ENCODE results near the gene ARHGAP35.
"Not testable (repeated sequence)": the region's sequence is repeated elsewhere in the genome, so short reads cannot be mapped to it uniquely, and the experiment has no call there.

ARHGAP35 gene

DNA sequence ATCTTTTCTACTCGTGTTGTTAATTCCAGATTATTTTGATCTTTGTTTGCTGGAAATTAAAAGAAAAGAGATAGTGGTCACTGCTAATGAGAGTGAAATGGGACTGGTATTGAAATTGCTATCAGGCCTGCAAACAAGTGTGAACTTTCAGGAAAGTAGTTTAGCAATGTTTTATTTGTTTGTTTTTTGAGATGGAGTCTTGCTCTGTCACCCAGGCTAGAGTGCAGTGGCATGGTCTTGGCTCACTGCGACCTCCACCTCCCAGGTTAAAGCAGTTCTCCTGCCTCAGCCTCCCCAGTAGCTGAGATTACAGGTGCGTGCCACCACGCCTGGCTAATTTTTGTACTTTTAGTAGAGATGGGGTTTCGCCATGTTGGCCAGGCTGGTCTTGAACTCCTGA is 10.4 kb downstream of the ARHGAP35 start:
- DNase-seq (ENCODE audit: low spot score) = not testable (repeated sequence)

DNA sequence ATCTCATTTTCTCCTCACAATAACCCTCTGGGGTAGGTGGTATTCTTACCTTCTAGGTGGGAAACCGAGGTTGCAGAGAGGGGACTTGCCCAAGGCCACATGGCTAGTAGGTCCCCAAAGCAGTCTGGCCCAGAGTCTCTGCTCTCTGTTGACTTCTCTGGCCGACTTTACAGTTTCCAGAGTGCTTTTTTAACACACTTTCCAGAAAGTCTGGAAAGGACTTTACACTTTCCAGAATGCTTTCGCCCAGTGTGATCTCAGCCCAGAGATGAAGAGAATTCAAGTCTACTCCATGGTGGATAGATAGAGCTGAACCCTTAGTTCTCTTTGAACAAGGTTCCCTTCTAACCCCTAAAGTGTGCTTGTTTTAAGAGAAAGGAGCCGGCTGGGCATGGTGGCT is 12.2 kb downstream of the ARHGAP35 start:
- no peak for DNase-seq (ENCODE audit: low spot score)

DNA sequence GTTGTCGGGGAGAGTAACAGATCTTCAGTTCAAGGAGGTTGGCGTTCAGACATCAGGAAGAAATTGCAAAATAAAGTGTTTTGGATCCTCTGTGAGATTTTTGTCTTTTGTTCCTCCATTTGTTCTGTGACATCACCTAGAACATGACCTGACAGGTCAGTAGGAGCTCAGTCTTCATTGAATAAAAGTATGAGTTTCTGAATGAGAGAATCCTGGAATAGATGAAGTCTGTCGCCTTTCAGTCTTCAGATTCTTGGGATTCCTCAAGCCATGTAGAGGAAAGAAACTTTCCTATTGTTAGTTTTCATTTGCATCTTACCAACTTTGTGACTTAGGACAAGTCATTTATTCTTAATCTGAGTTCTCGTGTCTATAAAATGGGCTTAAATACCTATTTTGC is 14.4 kb downstream of the ARHGAP35 start:
- DNase-seq (ENCODE audit: low spot score) = no peak

DNA sequence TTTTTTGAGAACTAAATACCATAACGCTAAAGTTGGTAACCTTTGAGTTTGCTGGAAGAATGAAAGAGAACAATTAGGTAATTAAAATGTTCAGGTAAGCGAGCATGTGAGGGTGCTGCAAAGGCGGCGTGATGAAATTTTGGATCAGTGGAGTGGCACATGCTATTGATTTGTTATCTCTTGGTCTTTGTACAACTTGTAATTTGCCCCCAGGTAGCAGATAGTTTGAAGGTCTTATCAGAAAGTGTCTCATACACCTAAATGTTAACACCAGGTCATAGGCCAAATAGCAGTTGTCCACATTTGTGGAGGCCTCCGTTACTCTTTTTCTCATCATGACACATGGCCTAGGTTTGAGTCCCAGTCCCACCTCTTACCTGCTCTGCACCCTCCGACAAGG is 14.9 kb downstream of the ARHGAP35 start:
- DNase-seq (ENCODE audit: low spot score) = no peak

DNA sequence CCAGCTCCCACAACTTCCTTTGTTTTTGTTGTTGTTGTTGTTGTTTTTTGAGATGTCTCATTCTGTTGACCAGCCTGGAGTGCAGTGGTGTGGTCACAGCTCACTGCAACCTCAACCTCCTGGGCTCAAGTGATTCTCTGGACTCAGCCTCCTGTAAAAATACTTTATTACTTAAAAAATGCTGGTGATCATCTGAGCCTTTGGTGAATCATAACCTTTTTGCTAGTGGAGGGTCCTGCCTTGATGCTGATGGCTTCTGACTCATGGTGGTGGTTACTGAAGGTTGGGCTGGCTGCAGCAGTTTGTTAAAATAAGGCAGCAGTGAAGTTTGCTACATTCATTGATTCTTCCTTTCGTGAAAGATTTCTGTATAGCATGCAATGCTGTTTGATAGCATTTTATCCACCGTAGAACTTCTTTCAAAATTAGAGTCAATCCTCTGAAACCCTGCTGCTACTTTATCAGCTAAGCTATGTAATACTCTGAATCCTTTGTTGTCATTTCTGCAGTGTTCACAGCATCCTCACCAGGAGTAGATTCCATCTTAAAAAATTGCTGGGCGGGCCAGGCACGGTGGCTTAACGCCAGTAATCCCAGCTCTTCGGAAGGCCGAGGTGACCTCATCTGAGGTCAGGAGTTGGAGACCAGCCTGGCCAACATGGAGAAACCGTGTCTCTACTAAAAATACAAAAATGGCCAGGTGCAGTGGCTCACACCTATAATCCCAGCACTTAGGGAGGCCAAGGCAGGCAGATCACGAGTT is 18.0 kb downstream of the ARHGAP35 start:
- no peak for DNase-seq (ENCODE audit: low spot score)

DNA sequence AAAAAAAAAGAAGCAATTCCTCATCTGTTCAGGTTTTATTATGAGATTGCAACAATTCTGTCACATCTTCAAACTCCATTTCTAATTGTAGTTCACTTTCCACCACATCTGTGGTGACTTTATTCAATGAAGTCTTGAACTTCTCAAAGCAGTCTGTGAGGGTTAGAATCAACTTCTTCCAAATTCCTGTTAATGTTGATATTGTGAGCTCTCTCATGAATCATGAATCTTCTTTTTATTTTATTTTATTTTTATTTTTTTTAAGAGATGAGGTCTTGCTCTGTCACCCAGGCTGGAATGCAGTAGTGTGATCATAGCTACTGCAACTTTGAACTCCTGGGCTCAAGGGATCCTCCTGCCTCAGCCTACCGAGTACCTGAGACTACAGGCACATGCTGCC is 19.6 kb downstream of the ARHGAP35 start:
- DNase-seq (ENCODE audit: low spot score) = no peak

DNA sequence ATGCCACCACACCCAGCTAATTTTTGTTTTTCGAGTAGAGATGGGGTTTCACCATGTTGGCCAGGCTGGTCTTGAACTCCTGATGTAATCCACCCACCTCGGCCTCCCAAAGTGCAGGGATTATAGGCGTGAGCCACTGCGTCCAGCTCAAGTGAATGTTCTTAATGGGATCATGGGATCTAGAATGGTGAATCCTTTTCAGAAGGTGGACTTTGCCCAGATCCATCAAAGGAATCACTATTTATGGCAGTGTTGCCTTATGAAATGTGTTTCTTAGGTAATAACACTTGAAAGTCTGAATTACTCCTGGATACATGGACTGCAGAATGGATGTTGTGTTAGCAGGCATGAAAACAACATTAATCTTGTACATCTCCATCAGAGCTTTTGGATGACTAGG is 20.3 kb downstream of the ARHGAP35 start:
- DNase-seq (ENCODE audit: low spot score) = no peak

DNA sequence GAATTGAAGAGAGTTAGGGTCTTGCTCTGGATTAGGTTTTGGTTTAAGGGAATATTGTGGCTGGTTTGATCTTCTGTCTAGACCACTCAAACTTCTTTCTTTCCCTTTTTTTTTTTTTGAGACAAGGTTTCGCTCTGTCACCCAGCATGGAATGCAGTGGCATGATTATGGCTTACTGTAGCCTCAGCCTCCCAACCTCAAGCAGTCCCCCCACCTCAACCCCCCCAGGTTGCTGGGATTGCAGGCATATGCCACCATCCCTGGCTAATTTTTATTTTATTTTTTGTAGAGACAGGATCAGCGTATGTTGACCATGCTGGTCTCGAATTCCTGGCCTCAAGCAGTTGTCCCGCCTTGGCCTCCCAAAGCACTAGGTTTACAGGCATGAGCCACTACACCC is 21.2 kb downstream of the ARHGAP35 start:
- no peak for DNase-seq (ENCODE audit: low spot score)

DNA sequence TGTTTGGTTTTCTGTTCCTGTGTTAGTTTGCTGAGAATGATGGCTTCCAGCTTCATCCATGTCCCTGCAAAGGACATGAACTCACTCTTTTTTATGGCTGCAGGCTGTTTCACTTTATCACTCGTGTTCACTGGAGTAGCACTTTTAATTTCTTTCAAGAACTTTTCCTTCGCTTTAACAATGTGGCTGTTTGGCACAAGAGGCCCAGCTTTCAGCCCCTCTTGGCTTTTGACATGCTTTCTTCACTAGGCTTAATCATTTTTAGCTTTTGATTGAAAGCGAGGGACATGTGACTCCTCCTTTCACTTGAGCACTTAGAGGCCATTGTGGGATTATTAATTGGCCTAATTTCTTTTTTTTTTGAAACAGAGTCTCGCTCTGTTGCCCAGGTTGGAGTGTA is 22.0 kb downstream of the ARHGAP35 start:
- DNase-seq (ENCODE audit: low spot score) = not testable (repeated sequence)

DNA sequence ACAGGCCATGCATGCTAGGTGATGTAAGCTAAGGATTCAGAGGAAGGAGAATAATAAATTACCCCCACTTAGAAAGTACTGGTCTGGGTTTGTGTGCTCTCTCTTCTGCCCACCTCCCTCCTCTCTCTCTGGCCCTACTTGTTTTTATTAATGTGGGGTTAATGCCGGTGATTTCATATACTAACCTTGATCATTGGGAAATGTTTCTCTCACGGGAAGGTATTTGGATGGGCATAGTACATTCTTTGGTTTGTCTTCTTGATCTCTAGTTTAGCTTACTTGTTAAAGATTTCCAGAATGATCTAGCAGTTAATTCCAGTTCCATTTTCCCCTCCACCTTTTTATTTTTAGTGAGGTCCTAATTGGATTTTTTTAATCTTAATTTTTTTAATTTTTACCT is 24.6 kb downstream of the ARHGAP35 start:
- no peak for DNase-seq (ENCODE audit: low spot score)

DNA sequence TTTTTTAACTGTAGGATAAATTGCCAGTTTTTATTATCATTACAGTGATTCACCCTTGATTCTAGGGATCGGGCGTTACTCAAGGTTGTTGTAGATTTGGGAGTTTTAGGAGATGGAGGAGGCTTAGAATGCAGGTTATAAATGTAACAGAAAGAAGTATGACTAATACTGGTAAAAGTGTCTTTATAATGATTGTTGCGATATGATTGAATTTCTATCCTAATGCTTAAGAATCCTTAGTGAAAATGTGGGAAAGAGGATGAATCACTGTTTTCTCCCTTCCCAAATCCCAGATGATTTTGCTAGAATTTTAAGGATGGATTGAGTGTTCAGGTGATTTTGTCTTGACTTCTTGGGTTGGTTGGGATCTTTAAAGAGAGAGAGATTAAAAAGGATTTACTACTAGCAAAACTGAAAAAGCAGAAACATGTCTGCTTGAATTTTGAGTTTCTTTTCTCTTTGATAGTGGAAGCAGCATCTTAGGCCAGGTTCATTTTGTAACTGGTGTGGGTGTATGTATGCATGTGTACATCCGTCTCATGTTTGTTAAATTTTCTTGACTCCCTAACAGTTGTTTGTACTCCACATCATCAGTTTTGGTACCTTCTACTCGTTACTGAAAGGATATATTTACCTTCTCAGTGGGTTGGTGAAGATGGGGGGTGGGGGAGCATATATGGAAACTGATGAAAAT is 25.9 kb downstream of the ARHGAP35 start:
- no peak for DNase-seq (ENCODE audit: low spot score)

DNA sequence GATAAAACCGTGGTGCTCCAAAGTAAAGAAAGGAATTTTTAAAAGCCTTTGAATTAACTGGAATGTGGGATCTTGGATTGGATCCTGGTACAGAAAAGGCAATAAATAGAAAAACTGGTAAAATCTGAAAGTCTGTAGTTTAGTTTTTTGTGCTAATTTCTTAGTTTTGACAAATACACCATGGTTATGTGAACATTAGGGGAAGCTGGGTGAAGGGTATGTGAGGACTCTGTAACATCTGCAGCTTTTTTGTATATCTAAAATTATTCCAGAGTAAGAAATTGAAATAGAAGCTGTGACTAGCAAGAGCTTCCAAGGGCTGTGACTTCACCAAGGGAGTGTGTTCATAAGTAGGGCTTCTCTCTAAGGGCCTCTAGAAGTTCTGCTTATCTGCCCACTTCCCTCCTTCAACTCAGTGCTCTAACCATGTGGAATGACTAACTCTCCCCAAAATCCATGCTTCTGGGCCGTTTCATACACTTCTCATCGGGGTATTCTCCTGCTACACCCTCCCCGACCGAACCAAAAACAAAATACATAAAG is 26.5 kb downstream of the ARHGAP35 start:
- DNase-seq (ENCODE audit: low spot score) = no peak

DNA sequence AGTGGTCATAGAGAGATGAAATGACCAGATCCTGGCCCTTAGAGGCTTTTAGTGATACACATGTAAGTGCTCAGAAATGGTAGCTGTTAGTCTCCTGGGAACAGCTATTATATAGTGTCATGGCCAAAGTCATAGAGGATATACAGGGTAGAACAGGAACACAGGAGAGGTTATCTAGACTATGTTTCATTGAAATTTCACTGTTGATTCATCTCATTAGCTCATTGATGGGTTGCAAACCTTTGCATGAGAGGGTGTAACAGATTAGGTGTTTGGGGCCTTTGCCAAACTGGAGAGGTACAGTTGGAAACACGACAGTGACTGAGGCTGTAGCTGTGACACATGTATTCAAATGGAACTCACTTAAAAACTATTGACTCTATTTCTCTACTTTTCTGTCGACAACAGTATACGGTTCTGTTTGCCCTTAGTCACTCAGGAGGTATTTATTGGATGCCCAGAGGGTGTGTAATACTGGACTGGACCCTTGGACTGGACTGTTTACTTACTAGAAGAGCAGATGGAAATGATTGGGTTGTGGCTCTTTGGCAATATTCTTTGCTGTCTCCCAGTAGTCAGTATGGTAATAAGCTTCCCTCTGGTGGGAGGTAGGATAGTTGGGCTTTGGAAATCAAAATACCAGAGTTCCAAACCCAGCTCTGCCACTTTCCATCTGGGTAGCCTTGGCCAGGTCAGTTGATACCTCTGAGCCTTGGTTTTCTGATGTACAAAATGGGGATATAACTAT is 29.8 kb downstream of the ARHGAP35 start:
- DNase-seq (ENCODE audit: low spot score) = no peak

DNA sequence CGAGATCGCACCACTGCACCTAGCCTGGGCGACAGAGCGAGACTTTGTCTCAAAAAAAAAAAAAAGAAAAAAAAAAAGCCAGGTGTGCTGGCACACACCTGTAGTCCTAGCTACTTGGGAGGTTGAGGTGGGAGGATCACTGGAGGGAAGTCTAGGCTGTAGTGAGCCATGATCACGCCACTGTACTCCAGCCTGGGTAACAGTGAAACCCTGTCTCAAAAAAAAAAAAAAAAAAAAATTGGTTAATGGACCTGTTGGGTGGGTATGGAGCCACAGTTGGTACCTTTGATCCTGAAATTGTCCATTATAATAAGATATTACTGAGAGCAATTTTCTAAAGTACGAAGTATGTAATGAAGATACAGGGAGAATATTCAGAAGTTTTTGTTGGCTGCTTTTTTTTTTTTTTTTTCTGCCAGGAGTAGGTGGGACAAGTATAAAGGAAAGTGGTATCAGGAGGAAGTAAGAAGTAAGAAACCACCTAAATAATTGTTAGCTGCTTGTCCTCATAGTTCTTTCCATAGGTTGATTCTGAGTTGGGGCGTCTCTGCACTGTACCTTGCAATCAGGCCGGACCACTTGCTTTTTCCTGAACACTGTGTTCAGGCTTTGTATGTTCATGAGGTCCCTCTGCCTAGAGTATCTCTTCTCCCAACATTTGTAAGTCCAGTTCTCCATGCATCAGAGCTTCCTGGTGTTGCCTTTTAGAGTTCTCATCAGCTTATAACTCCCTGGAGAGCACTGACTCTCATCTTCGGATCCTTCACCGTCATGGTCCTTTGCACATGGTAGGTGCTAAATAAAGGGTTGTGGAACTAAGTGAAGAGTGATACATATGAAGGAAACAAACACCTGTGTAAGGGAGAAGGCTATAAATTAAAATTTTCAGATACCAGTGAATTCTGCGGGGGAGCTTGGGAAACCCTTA is 31.7 kb downstream of the ARHGAP35 start:
- DNase-seq (ENCODE audit: low spot score) = no peak

DNA sequence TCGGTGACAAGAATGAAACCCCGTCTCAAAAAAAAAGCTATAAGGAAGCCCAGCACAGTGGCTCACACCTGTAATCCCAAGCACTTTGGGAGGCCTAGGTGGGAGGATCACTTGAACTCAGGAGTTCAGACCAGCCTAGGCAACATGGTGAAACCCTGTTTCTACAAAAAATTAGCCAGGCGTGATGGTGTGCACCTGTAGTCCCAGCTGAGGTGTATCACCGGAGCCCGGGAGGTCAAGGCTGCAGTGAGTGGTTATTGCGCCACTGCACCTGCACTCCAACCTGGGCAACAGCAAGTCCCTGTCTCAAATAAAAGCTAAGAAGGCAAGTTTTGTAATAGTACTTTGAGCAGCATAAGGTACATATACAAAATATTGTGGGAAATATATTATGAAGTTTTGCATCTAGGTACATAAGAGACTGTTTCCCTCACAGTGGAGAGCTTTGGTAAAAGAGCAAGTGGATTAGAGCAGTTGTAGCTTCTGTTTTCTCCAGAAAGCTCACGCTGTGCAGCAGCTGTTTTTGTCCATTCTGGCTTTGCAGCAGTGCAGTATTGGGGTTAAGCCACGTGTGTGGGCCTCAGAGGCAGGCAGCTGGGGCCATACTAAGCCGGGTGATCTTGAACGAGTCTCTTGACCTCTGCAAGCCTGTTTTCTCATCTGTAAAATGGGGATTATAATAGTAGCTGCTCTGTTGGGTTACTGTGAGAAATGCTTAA is 35.4 kb downstream of the ARHGAP35 start:
- no peak for DNase-seq (ENCODE audit: low spot score)

DNA sequence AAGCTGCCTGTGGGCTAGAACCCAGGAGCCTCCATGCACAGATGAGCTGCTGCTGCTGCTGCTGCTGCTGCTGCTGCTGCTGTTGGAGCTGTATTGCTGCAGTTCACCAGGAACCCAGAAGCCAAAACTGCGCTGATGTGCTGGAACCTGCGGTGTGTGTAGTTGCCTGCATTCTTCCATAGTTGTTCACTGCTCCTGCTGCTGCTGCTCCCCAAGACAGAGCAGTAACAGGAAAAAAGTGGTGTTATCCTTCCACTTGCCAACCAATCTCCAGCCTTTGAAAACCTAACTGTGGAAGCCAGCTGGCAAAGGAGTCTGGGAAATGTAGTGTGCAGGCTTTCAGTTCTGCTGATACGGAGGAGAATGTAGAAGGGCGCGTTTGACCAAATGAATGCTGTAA is 37.9 kb downstream of the ARHGAP35 start:
- no peak for DNase-seq (ENCODE audit: low spot score)

DNA sequence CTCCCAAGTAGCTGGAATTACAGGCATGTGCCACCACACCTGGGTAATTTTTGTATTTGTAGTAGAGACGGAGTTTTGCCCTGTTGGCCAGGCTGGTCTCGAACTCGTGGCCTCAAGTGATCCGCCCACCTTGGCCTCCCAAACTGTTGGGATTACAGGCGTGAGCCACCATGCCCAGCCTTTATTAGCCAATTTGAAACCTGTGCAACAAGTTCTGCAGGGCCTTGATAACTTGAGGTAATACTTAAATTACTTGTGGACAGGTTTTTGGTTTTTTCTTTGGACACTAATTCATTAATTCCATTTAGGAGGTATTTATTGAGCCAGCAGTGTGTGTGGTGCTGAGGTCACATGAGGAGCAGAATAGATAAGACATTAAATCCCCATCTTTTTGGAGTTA is 39.5 kb downstream of the ARHGAP35 start:
- DNase-seq (ENCODE audit: low spot score) = no peak

DNA sequence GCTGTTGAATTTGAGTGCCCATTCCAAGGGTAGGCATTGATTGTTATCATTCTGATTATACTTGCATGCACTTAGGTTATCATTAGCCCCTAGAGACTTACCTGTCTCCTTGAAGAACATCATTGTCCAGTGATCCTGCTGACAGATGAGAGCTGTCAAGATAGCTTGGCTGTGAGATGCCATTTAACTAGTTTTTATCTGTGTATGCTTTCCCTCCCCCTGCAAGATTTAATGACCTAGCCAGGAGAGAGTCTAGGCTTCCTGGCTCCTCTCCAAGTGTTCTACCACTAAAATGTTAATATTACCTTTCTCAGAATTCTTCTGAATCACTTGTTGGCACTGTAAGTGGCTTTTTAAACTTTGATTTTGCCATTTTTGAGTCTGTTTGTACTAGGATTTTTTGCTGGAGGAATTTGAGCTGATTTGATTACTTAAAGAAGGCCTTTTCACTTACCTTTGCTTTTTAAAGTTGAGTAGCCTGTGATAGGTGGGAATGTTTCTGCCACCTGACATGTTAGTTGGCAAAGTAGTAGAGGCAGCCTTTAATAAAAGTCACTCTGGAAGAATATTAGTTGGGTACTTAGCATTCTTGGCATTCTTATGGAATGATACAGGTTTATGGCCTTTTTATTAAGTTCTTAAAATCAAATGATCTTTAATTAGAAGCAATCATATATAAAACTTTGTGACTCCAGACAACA is 41.1 kb downstream of the ARHGAP35 start:
- DNase-seq (ENCODE audit: low spot score) = no peak

DNA sequence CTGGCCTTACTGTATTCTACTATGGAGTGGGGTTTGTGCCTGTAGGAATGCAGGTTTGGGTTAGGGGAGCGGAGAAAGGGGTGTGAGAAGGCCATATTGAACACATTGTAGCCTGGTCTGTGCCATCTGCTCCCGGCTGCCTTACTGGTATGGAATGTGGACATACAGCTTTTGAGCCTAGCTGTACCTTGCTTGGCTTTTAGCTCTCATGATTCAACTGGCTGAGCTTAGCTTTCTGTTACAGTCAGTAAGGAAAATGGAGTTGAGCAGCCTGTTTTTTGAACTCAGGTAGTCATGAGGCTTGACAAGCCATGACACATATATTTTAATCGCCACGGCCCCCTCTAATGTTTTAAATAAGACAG is 41.6 kb downstream of the ARHGAP35 start:
- no peak for DNase-seq (ENCODE audit: low spot score)

DNA sequence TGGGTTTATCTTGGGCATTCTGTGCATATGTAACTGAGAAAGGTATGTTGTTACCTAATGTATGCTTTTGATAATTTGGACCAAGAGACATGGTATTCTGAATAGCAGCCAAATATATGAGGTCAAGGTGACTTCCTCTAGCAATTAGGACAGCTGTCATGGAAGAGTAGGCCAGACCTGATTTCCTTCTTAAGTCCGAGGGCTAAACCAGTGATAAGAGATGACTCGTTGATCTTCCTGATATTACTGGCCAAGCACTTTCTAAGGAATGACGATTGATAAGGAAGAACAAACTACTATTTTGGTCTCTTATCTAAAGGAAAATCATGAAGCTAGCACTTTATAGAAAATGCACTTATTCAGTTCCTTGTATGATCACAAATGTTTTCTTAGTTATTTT is 42.7 kb downstream of the ARHGAP35 start:
- no peak for DNase-seq (ENCODE audit: low spot score)

Measured in COLO829 (cell line).